Osteoblast (primary cell): ENCODE data around the gene LOXL1. TPM values are rescaled to one million over a fixed set of nuclear protein-coding genes. Genes with fewer than 3 reads are reported as not detected.
A peak's percentile ranks its signal among the peaks of the same experiment; 100 is the strongest.

Experiments used
- DNase-seq: peaks from one replicate; pipeline ENCODE4 v3.0.0; 2011; ENCODE audit warnings: low spot score, mixed read lengths; ENCODE audit not compliant: insufficient read length; ENCODE audit errors: missing footprints
- H2AFZ ChIP-seq: 2 replicates; pipeline ENCODE4 v1.6.0; 2011; ENCODE audit warnings: mild to moderate bottlenecking, low read length
- H3K27ac ChIP-seq: 2 replicates; pipeline ENCODE4 v1.5.1; 2011; ENCODE audit warnings: mild to moderate bottlenecking, low read depth, low read length, moderate library complexity
- H3K27me3 ChIP-seq: 2 replicates; pipeline ENCODE4 v1.6.0; 2012; ENCODE audit warnings: mild to moderate bottlenecking, control low read depth, inconsistent platforms, low read length, moderate library complexity; ENCODE audit not compliant: insufficient read depth
- H3K36me3 ChIP-seq: 2 replicates; pipeline ENCODE4 v1.5.1; 2011; ENCODE audit warnings: mild to moderate bottlenecking, low read length, control low read depth, moderate library complexity; ENCODE audit not compliant: insufficient read depth
- H3K4me1 ChIP-seq: 2 replicates; pipeline ENCODE4 v1.5.1; 2011; ENCODE audit warnings: mild to moderate bottlenecking, low read length, control low read depth, moderate library complexity; ENCODE audit not compliant: insufficient read depth
- H3K4me2 ChIP-seq: 2 replicates; pipeline ENCODE4 v1.6.0; 2011; ENCODE audit warnings: mild to moderate bottlenecking, low read length; ENCODE audit not compliant: insufficient read depth
- H3K4me3 ChIP-seq: fragments of 200-600 bp; sonication (generic); 3 replicates; pipeline ENCODE4 v1.5.1; 2012; ENCODE audit warnings: mild to moderate bottlenecking, low read length, inconsistent platforms; ENCODE audit not compliant: insufficient read depth
- H3K79me2 ChIP-seq: 2 replicates; pipeline ENCODE4 v1.6.0; 2012; ENCODE audit warnings: mild to moderate bottlenecking, low read length, control low read depth, inconsistent platforms; ENCODE audit not compliant: insufficient read depth
- H3K9me3 ChIP-seq: 2 replicates; pipeline ENCODE4 v1.5.1; 2011; ENCODE audit warnings: low read depth, low read length, control low read depth
- H4K20me1 ChIP-seq: 2 replicates; pipeline ENCODE4 v1.6.0; 2012; ENCODE audit warnings: mild to moderate bottlenecking, low read length, control low read depth; ENCODE audit not compliant: insufficient read depth
- CTCF ChIP-seq: IDR thresholded peaks from 2 replicates; pipeline ENCODE4 v1.5.1; 2011; ENCODE audit warnings: mild to moderate bottlenecking, low read depth, low read length, moderate library complexity; ENCODE audit errors: extremely low read depth
- total RNA-seq: library from RNA; depleted of rRNA; stranded (reverse); fragments of >200 nt; gene quantifications from 2 replicates; pipeline ENCODE4 v1.2.3, GENCODE V29; 2012

LOXL1 gene
- total RNA-seq, 1 donor, result 246 TPM

DNA sequence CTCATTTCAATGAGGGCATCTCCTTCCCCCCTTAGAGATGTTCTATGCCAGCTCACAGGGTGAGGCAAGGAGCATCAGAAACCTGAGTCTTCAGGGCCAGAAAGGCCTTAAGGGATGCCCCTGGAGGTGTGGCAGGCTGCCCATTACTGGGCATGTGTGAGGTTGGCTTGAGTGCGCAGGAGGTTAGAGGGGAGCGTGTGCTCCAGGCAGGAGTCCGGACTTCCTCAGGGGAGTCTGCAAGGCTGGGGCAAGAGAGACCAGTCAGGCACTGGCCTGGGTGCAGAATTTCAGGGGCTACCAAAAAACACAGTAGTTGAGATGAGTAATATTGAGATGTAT is 1.9 kb downstream of the LOXL1 start:
- H3K27ac ChIP-seq, result peak overlapping the region; percentile 65
- peaks cover 82% of the 10 kb centered on the region for H3K79me2 ChIP-seq
- H2AFZ ChIP-seq, result no peak overlapping the region
- TF ChIP-seq CTCF, result no peak
- peak overlapping the region; percentile 94 for H3K4me2 ChIP-seq
- peaks cover 24% of the 10 kb centered on the region for H3K36me3 ChIP-seq
- H3K4me3 ChIP-seq, result peak overlapping the region; percentile 87
- H3K27me3 ChIP-seq, result no peaks in the 10 kb centered on the region
- H4K20me1 ChIP-seq, result peaks cover 46% of the 10 kb centered on the region
- H3K4me1 ChIP-seq, result peaks cover 70% of the 10 kb centered on the region
- H3K9me3 ChIP-seq, result no peaks in the 10 kb centered on the region
- DNase-seq, result peak; percentile 85

- peak overlapping the region; percentile 85 for H3K27ac ChIP-seq
- H3K9me3 ChIP-seq, result no peaks in the 10 kb centered on the region
- no peak for TF ChIP-seq CTCF
- H3K79me2 ChIP-seq, result peaks cover 91% of the 10 kb centered on the region
- peaks cover 31% of the 10 kb centered on the region for H3K36me3 ChIP-seq
- peak overlapping the region; percentile 87 for H3K4me3 ChIP-seq
- no peak overlapping the region for H2AFZ ChIP-seq
- DNase-seq, result peak; percentile 57
- peak overlapping the region; percentile 94 for H3K4me2 ChIP-seq
- peaks cover 55% of the 10 kb centered on the region for H4K20me1 ChIP-seq
- no peaks in the 10 kb centered on the region for H3K27me3 ChIP-seq
- peaks cover 67% of the 10 kb centered on the region for H3K4me1 ChIP-seq
Observed at GRCh38 chr15:73928971-73929627, 2.8 kb downstream of the LOXL1 start.

- peaks cover 40% of the 10 kb centered on the region for H3K36me3 ChIP-seq
- peak overlapping the region; percentile 94 for H3K4me2 ChIP-seq
- no peaks in the 10 kb centered on the region for H3K27me3 ChIP-seq
- H3K9me3 ChIP-seq, result no peaks in the 10 kb centered on the region
- peaks cover 97% of the 10 kb centered on the region for H3K79me2 ChIP-seq
- no peak for TF ChIP-seq CTCF
- peak overlapping the region; percentile 87 for H3K4me3 ChIP-seq
- H2AFZ ChIP-seq, result no peak overlapping the region
- peak; percentile 96 for DNase-seq
- peaks cover 66% of the 10 kb centered on the region for H4K20me1 ChIP-seq
- H3K27ac ChIP-seq, result peak overlapping the region; percentile 85
- peaks cover 67% of the 10 kb centered on the region for H3K4me1 ChIP-seq
Observed at GRCh38 chr15:73930371-73930770, 4.1 kb downstream of the LOXL1 start.

DNA sequence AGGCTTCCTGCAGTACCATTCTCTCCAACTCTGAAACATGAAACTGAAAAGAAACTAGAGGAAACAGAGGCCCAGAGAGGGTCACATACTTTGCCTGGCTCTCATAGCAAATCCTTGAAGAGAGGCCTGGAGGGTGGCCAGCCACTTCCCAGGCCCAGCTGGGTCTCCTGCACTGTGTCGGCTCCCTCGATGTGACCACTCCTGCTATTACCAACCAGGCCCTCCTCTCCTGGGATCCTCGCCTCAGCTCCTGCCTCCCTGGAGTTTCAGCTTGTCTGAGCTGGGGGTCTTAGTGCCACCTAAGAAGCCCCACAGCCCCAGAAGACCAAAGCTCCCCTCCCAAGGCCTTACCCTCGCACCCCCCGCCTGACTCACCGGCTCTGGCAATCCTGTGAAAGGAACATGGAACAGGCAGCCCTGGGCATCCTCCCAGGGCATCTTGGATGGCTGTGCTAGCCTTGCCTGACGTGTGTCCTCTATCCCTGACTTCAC is 4.6 kb downstream of the LOXL1 start:
- Histone ChIP-seq H3K36me3 (peaks cover 42% of the 10 kb centered on the region), H3K27me3 (no peaks in the 10 kb centered on the region), H3K4me3 (peak overlapping the region; percentile 87), H4K20me1 (peaks cover 70% of the 10 kb centered on the region), H3K9me3 (no peaks in the 10 kb centered on the region), H3K4me1 (peaks cover 66% of the 10 kb centered on the region), H3K4me2 (peak overlapping the region; percentile 94), H3K27ac (peak overlapping the region; percentile 85), H2AFZ (no peak overlapping the region), H3K79me2 (peaks cover 97% of the 10 kb centered on the region)
- DNase-seq, result peak; percentile 90
- no peak for TF ChIP-seq CTCF
